HG02610 (cell line): ENCODE data around the gene SFMBT1.
A peak's percentile ranks its signal among the peaks of the same experiment; 100 is the strongest.
"Not testable (repeated sequence)": the region's sequence is repeated elsewhere in the genome, so short reads cannot be mapped to it uniquely, and the experiment has no call there.

ENCODE experiments used
- ATAC-seq: cut with Tn5 transposase; IDR thresholded peaks from one replicate; pipeline ENCODE4 v1.9.1; 2021; ENCODE audit warnings: mild to moderate bottlenecking, moderate library complexity; ENCODE audit not compliant: unreplicated experiment

Gene SFMBT1

DNA sequence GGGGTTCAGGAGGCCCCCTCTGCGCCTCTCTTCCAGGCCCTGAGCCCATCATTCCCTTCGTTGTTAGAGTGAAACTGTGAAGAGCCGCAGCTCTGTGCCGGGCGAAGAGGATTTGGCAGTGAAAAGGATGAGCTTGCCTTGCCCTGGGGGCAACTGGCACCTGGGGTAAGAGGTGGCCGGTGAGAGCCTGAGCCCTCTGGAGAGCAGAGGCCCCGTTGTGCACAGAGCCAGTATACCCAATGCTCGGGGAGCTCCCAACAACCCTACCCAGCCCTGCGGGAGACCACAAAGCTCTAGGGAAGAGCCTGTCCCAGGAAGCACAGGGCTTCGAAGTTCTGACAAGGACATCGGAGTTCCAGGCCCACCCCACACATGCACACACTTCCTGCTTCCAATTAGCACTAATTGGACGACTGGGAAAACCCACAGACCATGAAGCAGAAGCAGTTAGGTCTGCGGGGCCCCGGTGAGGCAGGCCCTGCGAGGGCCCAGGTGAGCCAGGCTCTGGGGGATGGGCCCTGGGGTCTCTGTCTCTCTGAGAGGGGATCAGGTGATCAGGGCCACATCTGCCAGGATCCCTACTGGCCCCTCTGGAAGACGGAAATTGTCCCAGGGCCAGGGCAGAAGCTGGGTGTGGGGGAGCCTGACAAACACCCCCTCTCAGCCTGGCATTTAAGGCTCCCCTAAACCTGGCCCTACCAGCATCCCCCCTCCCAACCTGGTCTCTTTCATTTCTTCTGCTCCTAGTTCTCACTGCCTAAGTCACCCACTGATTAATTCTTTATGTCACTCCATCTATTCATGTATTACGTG lies 27.9 kb upstream of the SFMBT1 start:
- ATAC-seq = no peak

DNA sequence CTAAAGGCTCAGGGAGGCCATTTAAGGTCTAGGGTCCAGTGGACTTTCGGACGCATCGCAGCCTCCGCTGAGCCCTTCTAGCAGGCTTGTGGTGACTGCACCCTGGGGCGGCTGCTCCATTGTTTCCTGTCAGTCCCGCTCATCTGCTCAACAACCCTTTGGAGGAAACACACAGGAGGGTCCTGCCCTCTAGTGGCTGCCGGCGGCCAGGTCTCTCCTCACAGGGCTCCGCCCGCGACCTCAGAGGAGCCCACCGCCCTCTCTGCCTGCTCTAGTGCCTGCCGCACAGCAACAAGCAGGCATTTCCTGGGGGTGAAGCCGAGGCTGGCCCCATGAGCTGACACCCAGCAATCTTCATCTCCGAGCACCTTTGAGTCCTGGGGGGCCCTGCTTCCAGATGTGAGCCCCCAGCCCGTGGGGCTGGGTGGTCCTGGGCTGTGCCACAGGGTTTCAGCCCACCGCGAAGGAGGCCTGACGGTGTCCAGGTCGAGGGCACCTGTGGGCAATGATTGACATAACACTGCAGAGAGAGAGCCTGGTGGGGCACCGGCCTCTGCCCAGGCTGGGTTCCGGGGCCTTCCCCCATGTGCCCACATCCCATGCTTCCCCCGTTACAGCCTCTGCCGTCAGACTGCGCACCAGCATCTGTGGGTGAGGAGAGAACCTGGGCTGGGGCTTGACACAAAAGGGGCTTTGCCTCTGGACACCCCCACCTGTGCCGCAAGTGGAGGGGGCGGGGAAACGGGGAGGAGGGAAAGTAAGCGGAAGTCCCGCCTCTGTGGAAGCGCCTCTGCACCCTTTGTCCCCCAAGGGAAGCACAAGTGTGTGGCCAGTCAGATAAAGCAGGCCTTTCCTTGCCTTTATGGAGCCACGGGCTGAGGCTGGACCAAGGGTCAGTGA lies 27.0 kb upstream of the SFMBT1 start:
- ATAC-seq = peak; percentile 72

DNA sequence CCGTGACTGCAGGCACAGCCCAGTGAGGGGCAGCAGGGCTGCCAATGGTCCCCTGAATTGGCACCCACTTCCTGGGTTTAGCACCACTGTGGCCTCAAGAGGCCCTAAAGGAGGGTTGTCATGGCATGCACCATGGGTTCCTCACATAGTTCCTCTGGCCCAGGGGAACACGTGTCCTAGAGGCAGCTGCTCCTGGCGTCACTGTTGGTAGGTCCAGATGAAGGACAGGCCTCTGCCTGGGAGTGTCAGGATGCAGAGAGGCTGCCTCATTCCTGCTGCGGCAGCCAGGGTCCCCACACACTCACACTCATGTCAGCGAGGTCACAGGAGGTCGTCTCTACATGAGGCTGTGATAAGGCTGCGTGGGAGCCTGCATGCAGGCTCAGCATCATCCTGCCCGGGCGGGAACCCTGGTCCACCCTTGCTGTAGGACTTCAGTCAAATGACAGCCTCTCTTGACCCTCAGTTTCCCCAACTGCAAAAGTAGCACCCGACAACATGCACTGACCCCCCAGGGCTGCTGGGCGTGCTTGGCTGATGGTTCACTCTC lies 26.1 kb upstream of the SFMBT1 start:
- no peak for ATAC-seq

DNA sequence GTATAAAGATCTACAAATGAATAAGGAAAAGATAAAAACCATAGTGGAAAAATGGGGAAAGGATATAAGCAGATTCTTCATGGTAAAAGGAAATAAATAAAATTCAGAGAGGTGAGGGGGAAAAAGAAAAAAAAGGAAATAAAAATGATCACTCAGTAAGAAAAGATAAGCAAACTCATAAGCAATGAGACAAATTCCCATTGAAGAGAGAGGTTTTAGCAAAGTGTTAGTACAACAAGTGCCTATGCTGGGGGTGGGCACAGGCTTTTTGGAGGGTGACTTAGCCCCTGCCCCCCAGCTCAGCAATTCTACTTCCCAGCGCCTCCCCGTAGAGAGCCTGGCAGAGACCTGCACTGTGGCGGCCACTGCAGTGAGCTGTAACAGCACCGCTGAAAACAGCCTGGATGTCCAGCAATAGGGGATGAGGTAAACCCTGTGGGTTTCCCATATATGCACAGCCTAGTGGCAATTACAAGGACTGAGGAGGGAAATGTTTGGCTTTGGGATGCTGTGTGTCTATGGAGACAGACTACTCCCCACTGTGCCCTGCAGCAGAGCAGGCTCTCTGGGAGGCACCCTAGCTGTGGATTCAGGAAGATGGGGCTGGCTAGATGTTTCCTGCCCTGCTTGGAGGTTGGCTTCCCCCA lies 23.7 kb upstream of the SFMBT1 start:
- ATAC-seq = no peak

DNA sequence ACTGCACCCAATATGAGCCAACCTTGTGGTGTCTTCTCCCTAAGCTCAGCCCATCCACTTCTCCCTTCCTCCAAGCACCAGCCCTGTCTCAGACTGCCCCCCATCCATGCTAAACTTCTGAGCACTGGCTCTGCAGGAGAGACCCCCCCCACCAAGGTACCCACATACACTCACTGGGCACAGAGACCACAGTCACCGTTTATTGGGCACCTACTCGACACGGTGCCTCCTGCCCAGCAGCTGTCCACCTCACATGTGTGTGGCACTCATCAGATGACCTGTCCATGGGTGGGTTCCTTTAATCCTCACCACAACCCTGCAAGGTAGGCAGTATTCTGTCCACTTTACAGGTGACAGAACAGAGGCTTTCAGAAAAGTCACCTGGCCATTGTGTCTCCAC lies 22.3 kb upstream of the SFMBT1 start:
- no peak for ATAC-seq

DNA sequence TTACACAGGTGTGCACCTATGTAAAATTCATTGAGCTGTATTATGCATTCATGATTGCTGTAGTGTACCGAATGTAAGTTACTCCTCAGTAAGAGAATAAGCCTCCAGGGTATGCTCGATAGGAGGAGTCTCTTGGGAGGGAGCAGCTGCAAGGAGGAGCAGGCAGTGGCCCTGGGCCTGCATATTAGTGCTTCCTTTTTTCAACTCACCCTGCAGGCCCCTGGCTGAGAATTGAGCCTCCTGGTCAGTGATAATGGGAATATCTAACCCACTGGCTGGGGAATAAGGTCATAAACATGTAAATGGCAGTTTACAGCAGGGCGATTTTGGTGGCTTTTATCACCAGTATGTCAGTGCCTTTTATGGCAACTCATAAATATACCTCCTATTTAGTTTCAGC lies 21.7 kb upstream of the SFMBT1 start:
- no peak for ATAC-seq

DNA sequence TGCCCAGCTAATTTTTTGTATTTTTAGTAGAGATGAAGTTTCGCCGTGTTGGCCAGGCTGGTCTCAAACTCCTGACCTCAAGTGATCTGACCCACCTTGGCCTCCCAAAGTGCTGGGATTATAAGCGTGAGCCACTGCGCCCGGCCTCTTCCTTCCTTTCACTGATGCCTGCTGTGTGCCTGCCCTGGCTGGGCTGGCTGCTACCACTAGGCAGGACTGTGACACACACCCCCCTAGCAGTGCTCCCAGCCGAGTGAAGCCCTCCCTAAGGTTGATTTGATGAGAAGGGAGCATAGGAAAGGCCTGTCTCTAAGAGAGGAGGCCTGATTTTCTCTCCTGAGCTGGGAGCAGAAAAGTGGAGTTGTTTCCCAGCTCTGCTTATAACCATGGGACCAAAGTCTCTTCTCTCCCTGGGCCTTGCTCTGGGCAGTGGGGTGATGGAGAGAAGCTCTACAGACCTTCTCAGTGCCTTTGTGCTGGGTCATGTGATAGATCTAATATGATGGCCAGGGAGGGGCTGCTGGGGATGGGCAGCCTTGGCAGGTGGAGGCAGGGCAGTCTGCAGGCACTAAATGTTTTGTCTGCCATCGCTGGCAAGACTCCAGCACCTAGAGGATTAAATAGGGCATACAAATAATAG lies 20.1 kb upstream of the SFMBT1 start:
- no peak for ATAC-seq

DNA sequence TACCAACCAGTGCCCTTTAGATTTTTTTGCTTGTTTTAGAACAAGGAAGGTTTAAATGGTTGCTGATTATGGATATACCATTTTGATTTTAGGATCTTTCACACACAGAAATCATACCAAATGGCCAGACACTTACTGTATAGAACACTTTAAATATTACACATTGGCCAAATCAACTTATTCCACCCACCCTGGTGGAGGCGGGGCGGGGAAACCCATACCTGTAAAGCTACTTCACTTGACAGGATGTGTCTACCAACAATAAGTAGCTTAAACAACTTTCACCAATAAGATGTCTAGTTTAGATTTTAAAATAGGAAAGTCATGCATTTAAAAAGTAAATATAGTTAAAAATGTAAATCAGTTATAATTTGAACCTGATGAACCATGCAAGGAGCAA lies 17.0 kb upstream of the SFMBT1 start:
- no peak for ATAC-seq

DNA sequence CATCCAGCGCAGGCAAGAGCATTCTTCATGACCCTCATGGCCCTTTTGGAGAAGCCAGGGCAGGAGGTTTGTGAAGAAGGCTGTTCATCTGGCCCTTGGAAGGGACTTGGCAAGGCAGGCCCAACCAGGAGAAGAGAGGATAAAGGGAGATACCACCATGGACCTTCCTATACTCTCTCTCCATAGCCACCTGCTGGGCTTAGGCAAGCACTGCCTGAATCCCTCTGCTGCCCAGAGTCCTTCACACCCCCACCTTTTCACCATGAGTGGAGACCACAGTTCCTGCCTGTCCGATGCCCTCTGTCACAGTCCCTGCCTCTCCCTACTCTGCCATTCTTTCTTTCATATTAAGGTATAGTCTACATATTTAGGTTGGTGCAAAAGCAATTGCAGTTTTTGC lies 10.6 kb upstream of the SFMBT1 start:
- ATAC-seq = no peak

DNA sequence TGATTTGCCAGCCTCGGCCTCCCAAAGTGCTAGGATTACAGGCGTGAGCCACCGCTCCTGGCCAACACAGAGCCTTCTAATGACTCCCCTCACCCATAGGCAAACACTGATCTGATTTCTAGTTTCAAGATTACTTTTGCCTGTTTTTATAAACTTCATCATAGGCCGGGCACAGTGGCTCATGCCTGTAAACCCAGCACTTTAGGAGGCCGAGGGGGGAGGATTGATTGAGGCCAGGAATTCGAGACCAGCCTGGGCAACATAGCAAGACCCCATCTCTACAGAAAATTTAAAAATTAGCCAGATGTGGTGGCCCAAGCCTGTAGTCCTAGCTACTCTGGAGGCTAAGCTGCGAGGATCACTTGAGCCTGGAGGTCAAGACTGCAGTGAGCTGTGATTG lies 8.4 kb upstream of the SFMBT1 start:
- ATAC-seq = not testable (repeated sequence)

DNA sequence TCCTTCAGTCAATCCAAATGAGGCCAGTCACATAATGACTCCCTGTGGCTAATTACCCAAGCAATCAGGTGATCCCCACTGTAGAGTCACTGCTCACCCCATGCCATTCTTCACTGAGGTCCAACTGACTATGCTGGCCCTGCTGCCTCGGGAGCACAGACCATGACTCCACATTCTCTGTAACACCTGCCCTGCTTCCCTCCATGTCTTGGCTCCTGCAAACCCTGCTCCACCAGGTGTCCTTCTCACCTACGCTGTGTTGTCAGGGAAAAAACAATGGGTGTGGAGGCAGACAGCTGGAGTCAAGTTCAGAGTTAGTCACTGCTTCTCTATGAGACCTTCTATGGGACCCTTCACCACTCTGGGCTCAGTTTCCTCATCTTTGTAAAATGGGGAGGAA lies 6.1 kb upstream of the SFMBT1 start:
- ATAC-seq = no peak

DNA sequence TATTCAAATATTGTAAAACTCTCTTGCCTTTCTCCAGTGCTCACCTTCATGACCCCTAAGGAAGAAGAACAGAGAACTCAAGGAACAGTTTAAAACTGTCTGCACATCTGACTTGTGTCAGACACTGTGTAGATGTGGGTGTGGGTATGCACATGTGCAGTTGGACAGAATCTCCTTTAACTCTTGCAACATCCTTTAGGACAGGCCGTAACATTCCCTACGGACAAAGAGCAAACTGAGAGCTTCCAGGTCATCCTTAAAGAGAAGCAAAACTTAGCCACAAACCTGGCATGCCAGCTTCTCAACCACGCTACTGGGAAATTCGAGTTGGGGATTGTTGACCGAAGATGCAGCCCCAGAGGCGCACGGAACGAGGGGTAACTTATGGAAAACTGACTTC lies 4.1 kb upstream of the SFMBT1 start:
- no peak for ATAC-seq

DNA sequence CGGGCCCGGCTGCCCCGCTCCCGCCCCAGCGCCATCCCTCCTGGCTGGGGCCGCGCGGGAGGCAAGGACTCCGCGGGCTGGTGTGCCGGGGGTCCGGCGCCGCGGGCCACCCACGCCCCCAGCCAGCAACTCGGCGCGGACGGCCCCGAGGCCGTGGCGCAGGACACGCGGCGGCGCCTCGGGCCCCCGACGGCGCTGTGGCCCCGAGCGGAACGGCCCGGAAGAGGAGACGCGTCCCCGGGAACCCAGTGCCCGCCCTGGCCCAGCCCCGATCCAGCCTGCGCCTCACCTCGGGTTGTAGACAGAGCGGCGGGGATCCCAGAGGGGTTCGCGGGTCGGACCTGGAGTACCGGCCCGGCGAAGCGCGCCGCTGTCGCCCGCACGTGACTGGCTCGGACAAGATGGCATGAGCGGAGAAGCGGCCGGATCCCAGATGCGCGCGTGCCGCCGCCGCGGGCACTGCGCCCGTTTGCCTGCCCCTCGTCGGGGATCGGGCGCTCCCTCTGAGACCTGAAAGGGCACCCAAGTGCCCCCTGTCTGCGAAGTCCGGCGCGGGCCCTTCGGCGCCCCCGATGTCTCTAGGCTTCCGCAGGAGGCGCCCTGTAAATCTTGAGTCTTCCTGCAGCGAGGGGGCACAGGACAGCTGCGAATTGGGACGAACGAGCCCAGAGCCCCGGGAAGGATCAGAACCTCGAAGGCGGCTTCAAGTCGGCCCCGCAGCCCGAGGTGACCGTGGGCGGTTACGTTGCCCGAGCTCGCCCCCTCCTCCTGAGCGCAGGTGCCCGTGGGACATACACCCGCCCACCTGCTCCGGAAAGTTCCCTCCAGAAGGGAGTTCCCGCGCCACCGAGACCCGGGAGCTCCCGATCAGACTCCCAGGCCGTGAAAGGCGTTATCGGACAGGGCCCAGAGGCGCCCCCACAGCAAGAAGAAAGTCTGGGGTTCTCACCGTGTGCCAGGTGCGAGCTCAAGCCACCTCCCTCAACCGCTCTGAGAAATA lies 598 bp upstream of the SFMBT1 start:
- ATAC-seq = peak; percentile 32

DNA sequence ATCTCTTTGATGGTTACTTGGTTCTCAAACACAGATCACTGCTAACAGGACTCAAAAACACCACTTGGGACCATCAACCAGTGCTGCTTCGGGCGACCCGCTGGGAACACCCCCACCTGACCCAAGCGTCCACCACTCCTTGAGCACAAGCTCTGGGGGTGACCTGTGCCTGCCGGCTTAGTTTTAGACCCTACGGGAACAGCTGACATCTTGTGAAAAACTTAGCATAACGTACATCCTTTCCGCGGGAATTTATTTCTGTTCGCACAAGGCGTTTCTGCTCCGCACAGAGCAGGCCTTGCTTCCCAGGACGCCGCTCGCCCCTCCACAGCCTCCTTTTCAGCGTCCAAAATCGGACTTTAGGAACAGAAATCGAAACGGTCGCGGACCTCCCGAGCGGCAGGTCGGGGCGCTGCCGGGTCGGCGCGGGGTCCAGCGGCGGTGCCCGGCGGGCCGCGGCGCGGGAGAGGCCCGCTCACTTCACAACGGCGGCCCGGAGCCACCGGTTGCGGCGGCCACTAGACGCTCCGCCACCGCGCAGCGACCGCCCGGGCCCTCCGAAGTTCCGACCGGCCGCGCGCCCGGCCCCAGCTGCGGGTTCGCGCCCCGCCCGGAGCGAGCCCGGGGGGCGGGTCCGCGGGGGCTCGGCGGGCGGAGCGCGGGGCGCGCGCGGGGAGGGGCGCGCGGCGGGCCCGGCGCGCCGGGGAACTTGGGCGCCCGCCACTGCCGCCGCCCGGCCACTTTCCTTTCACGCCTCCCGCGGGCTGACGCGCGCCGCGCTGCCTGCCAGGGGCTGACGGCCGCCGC lies 959 bp downstream of the SFMBT1 start:
- ATAC-seq = peak; percentile 41

DNA sequence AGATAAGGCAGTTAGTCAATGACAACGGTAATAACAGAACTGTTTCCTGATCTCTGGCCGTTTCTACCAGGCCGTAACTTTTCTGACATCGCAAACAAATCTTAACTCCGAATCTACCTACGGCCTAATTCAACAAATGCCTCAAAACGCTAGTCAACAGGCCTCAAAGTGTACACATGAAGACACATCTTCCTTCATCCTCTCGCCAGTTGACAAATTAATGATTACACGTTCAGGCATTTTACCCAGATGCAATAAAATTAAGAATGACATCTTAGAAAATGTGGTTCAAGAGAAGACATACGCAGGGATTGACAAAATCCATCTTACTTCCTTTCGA lies 1.5 kb downstream of the SFMBT1 start:
- no peak for ATAC-seq

DNA sequence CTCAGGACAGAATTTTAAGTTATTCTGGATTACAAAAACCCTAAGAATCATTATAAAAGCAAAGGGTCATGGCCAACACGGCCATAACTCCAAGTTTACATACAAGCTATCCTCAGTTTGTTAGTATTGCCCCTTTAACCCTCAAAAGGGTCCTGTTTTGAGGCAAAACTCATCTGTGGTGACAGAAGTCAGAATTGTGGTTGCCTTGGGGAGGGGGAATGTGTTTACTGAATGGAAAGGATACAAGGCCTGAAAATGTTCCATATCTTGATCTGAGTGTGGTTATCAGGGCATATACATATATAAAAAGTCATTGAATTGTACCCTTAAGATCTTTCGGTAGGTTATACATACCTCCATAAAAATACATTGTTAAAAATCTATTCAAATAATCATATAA lies 2.1 kb downstream of the SFMBT1 start:
- ATAC-seq = no peak

DNA sequence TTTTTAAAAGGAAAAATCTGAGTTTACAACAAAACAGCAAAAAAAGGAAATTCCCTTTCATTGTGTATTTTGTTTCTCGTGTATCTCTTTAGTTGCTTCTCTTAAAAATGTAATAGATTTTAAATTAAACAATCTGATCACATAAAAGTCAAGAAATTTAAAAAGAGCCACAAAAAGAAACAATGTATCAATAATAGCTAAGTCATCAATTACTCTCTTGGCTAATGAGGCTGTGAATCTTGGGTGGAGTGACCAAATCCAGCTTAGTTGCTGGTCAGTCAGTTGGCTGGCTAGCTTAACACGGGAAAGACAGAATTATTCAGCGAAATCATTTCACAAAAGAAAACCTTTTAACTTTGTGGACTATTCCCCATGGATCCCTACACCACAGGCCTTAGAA lies 3.2 kb downstream of the SFMBT1 start:
- no peak for ATAC-seq

DNA sequence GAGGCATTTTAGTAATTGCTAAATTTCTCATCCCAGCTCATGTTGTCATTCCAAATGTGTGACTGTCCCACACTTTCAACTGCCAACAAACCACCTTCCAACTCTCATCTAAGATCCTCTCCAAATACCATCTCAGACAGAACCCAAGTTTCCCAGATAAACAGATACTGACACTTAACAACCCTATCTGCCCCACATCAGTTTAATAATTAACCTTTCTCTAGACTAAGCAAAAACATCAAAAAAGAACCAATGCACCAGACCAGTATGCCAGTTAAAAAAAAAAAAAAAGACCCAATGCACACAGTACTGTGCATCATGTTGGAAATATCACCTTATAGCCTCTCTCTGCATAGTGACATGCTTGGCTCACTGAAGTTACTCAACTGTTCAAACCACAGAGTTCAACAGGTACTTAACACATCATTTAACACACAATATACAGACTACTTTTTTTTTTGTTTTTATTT lies 5.5 kb downstream of the SFMBT1 start:
- no peak for ATAC-seq

DNA sequence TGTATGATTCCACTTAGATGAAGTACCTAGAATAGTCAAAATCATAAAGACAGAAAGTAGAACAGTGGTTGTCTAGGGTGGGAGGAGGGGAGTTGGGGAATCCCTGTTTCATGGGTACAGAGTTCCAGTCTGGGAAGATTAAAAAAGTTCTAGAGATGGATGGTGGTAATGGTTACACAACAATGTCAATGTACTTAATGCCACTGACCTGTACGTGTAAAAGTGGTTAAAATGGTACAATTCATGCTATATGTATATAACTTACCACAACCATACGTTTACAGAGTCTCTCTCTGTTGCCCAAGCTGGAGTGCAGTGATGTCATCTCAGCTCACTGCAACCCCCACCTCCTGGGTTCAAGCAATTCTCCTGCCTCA lies 6.5 kb downstream of the SFMBT1 start:
- no peak for ATAC-seq
